ENCODE data around the gene NCOA7. TPM values are rescaled to one million over a fixed set of nuclear protein-coding genes. Genes with fewer than 3 reads are reported as not detected.
A peak's percentile ranks its signal among the peaks of the same experiment; 100 is the strongest.

NCOA7 gene
- polyA plus RNA-seq, 3 donors from 2014 or later, result 10.2 to 48.1 (median 16.1) TPM

- Mint-ChIP-seq H3K27me3 (ENCODE audit: low read depth in 3 of 3) (no peaks in the 10 kb centered on the region), H3K9me3 (no peaks in the 10 kb centered on the region), H3K4me1 (peaks cover 15 to 45% of the 10 kb centered on the region in 2 donors), H3K36me3 (peaks cover 5 to 7% (median 6%) of the 10 kb centered on the region in 3 donors), H3K27ac (peak overlapping the region in 2 of 6 donors; percentile 15 to 36), H3K4me3 (no peak overlapping the region)
- DNase-seq, result no peak
Measured at GRCh38 chr6:125853168-125853567, 62.4 kb downstream of the NCOA7 start.

- H3K27ac Mint-ChIP-seq, result peak overlapping the region in 1 of 6 donors; percentile 32
- peaks cover 5 to 7% (median 7%) of the 10 kb centered on the region in 3 donors for H3K36me3 Mint-ChIP-seq
- H3K9me3 Mint-ChIP-seq, result no peaks in the 10 kb centered on the region
- H3K27me3 Mint-ChIP-seq (ENCODE audit: low read depth in 3 of 3), result no peaks in the 10 kb centered on the region
- peaks cover 16 to 47% of the 10 kb centered on the region in 2 donors for H3K4me1 Mint-ChIP-seq
- no peak overlapping the region for H3K4me3 Mint-ChIP-seq
- DNase-seq, result no peak
Measured at GRCh38 chr6:125853756-125854155, 63.0 kb downstream of the NCOA7 start.

- no peak for DNase-seq
- H3K27me3 Mint-ChIP-seq (ENCODE audit: low read depth in 3 of 3), result no peaks in the 10 kb centered on the region
- no peak overlapping the region for H3K27ac Mint-ChIP-seq
- no peak overlapping the region for H3K4me3 Mint-ChIP-seq
- H3K9me3 Mint-ChIP-seq, result no peaks in the 10 kb centered on the region
- peaks cover 17 to 50% of the 10 kb centered on the region in 2 donors for H3K4me1 Mint-ChIP-seq
- peaks cover 5 to 10% (median 7%) of the 10 kb centered on the region in 3 donors for H3K36me3 Mint-ChIP-seq
Measured at GRCh38 chr6:125854355-125854754, 63.6 kb downstream of the NCOA7 start.

- no peaks in the 10 kb centered on the region for H3K27me3 Mint-ChIP-seq (ENCODE audit: low read depth in 3 of 3)
- no peaks in the 10 kb centered on the region for H3K9me3 Mint-ChIP-seq
- no peak for DNase-seq
- peaks cover 5 to 10% (median 7%) of the 10 kb centered on the region in 3 donors for H3K36me3 Mint-ChIP-seq
- no peak overlapping the region for H3K4me3 Mint-ChIP-seq
- H3K4me1 Mint-ChIP-seq, result peaks cover 17 to 43% of the 10 kb centered on the region in 2 donors
- no peak overlapping the region for H3K27ac Mint-ChIP-seq
Measured at GRCh38 chr6:125855783-125856182, 65.0 kb downstream of the NCOA7 start.

GRCh38 chr6:125857846-125858245 is 67.1 kb downstream of the NCOA7 start:
- H3K27ac Mint-ChIP-seq, result no peak overlapping the region
- DNase-seq, result no peak
- peaks cover 0 to 7% (median 1%) of the 10 kb centered on the region in 3 donors for H3K36me3 Mint-ChIP-seq

GRCh38 chr6:125858427-125859320 is 67.9 kb downstream of the NCOA7 start:
- Mint-ChIP-seq H3K4me1 (peaks cover 3 to 24% of the 10 kb centered on the region in 2 donors), H3K9me3 (no peaks in the 10 kb centered on the region), H3K27ac (peak overlapping the region in 3 of 6 donors; percentile 5 to 80 (median 24)), H3K4me3 (no peak overlapping the region), H3K27me3 (ENCODE audit: low read depth in 3 of 3) (no peaks in the 10 kb centered on the region), H3K36me3 (peaks cover 0 to 7% (median 0%) of the 10 kb centered on the region in 3 donors)
- DNase-seq, result peak in 1 of 3 donors; percentile 4

More at GRCh38 chr6:125857846-125858245, 67.1 kb downstream of the NCOA7 start:
- no peak overlapping the region for H3K4me3 Mint-ChIP-seq
- no peaks in the 10 kb centered on the region for H3K27me3 Mint-ChIP-seq (ENCODE audit: low read depth in 3 of 3)
- H3K9me3 Mint-ChIP-seq, result no peaks in the 10 kb centered on the region
- peaks cover 8 to 32% of the 10 kb centered on the region in 2 donors for H3K4me1 Mint-ChIP-seq

GRCh38 chr6:125859727-125860126 is 69.0 kb downstream of the NCOA7 start:
- Mint-ChIP-seq H3K4me1 (peaks cover 3 to 13% of the 10 kb centered on the region in 2 donors), H3K27ac (no peak overlapping the region), H3K36me3 (peaks cover 0 to 7% (median 0%) of the 10 kb centered on the region in 3 donors), H3K27me3 (ENCODE audit: low read depth in 3 of 3) (no peaks in the 10 kb centered on the region), H3K9me3 (no peaks in the 10 kb centered on the region), H3K4me3 (no peak overlapping the region)
- no peak for DNase-seq

- Mint-ChIP-seq H3K4me3 (no peak overlapping the region), H3K9me3 (no peaks in the 10 kb centered on the region), H3K36me3 (peaks cover 0 to 7% (median 0%) of the 10 kb centered on the region in 3 donors), H3K27me3 (ENCODE audit: low read depth in 3 of 3) (no peaks in the 10 kb centered on the region), H3K4me1 (peaks cover 6 to 11% of the 10 kb centered on the region in 2 donors), H3K27ac (no peak overlapping the region)
- DNase-seq, result no peak
Measured at GRCh38 chr6:125863023-125863422, 72.3 kb downstream of the NCOA7 start.

GRCh38 chr6:125865015-125865414 is 74.3 kb downstream of the NCOA7 start:
- Mint-ChIP-seq H3K27me3 (ENCODE audit: low read depth in 3 of 3) (no peaks in the 10 kb centered on the region), H3K4me3 (no peak overlapping the region), H3K4me1 (peaks cover 3 to 10% of the 10 kb centered on the region in 2 donors), H3K36me3 (peaks cover 0 to 7% (median 2%) of the 10 kb centered on the region in 3 donors), H3K9me3 (no peaks in the 10 kb centered on the region), H3K27ac (peak overlapping the region in 1 of 6 donors; percentile 6)
- DNase-seq, result no peak

- peaks cover 7 to 19% of the 10 kb centered on the region in 2 donors for H3K4me1 Mint-ChIP-seq
- no peaks in the 10 kb centered on the region for H3K9me3 Mint-ChIP-seq
- DNase-seq, result no peak
- no peak overlapping the region for H3K4me3 Mint-ChIP-seq
- H3K27ac Mint-ChIP-seq, result peak overlapping the region in 1 of 6 donors; percentile 22
- no peaks in the 10 kb centered on the region for H3K27me3 Mint-ChIP-seq (ENCODE audit: low read depth in 3 of 3)
- H3K36me3 Mint-ChIP-seq, result peaks cover 4 to 16% (median 6%) of the 10 kb centered on the region in 3 donors
Measured at GRCh38 chr6:125866433-125866832, 75.7 kb downstream of the NCOA7 start.

- Mint-ChIP-seq H3K27ac (no peak overlapping the region), H3K36me3 (peaks cover 4 to 16% (median 6%) of the 10 kb centered on the region in 3 donors), H3K9me3 (no peaks in the 10 kb centered on the region), H3K27me3 (ENCODE audit: low read depth in 3 of 3) (peaks cover 0 to 2% (median 0%) of the 10 kb centered on the region in 3 donors), H3K4me3 (no peak overlapping the region), H3K4me1 (peaks cover 7 to 20% of the 10 kb centered on the region in 2 donors)
- no peak for DNase-seq
Measured at GRCh38 chr6:125867483-125867942, 76.8 kb downstream of the NCOA7 start.

GRCh38 chr6:125868252-125868651 is 77.5 kb downstream of the NCOA7 start:
- Mint-ChIP-seq H3K9me3 (no peaks in the 10 kb centered on the region), H3K4me3 (no peak overlapping the region), H3K27me3 (ENCODE audit: low read depth in 3 of 3) (peaks cover 0 to 2% (median 0%) of the 10 kb centered on the region in 3 donors), H3K36me3 (peaks cover 4 to 16% (median 6%) of the 10 kb centered on the region in 3 donors), H3K4me1 (peaks cover 7 to 20% of the 10 kb centered on the region in 2 donors), H3K27ac (no peak overlapping the region)
- DNase-seq, result no peak

- no peaks in the 10 kb centered on the region for H3K9me3 Mint-ChIP-seq
- H3K4me1 Mint-ChIP-seq, result peaks cover 7 to 20% of the 10 kb centered on the region in 2 donors
- H3K27me3 Mint-ChIP-seq (ENCODE audit: low read depth in 3 of 3), result peaks cover 0 to 2% (median 0%) of the 10 kb centered on the region in 3 donors
- H3K36me3 Mint-ChIP-seq, result peaks cover 4 to 16% (median 10%) of the 10 kb centered on the region in 3 donors
- no peak for DNase-seq
- H3K27ac Mint-ChIP-seq, result peak overlapping the region in 2 of 6 donors; percentile 4 to 62
- H3K4me3 Mint-ChIP-seq, result no peak overlapping the region
Measured at GRCh38 chr6:125868678-125869395, 78.1 kb downstream of the NCOA7 start.
